ENCODE measurements around the gene SLC22A3.
"Not testable (repeated sequence)": the region's sequence is repeated elsewhere in the genome, so short reads cannot be mapped to it uniquely, and the experiment has no call there.

The SLC22A3 gene

GRCh38 chr6:160337301-160337700 is 10.9 kb upstream of the SLC22A3 start:
- DNase-seq = no peak

- no peak for DNase-seq
Measured at GRCh38 chr6:160337991-160338390, 10.2 kb upstream of the SLC22A3 start.

GRCh38 chr6:160343144-160343543 is 5.0 kb upstream of the SLC22A3 start:
- no peak for DNase-seq

DNA sequence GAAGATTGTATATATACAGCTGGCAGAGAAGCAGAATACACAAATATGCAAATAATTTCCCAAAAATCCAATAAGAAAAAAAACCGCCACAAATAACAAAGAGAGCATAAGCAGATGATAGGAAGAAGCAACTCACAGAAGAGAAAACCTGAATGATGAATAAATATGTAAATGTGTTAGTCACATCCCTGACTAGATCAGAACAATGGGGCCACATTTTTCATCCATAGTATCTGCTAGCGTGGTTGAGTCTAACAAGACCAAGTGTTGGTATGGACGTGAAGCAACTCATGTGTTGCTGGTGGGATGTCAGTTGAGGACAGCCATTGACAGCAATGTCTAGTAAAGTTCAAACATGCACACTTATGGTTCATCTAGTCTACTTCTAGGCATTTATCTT is 3.9 kb upstream of the SLC22A3 start:
- no peak for DNase-seq

DNA sequence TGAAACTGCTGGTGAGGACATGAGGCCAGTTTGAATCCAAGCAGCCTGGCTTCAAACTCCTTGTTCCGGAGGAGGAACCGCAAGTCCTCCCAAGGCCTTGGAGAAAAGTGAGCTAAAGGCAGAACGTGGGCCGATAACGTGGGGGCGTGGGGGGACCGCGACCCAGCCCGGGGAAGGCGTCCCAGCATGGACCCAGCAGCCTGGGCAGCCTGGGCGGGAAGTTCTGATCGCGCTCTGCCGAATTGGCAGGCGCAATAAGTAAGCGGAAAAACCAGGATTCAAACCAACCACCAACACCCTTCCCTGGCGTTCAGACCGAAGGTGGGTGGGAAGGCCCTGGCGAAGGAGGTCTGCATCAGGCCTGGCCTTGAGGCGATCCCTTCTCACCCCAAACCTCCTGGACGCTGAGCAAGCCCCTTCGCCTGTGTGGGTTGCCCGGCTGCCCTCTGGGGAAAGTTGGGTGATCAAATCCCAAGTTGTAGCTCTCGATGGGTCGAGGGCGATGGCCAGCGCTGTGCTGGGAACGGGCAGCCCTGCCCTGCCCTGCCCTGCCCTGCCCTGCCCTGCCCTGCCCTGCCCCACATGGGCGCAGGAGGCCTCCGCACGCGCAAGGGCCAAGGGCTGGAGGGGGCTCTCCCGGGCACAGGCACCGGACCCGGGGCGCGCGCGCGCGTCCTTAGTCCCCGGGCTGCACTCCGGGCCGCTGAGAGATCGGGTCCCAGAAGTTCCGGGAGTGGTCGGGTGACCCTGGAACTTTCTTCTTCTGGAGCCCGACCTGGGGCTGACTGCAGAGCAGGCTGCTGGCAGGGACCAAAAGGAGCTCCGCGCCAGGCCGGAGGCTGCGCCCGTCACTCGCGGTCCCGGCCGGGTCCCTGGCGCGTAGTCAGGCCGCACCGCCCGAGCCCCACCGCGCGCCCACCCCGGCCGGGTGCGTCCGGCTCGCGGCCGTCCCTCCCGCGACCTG is 637 bp upstream of the SLC22A3 start:
- DNase-seq = no peak

- DNase-seq = no peak
Measured at GRCh38 chr6:160349020-160349441, 853 bp downstream of the SLC22A3 start.

DNA sequence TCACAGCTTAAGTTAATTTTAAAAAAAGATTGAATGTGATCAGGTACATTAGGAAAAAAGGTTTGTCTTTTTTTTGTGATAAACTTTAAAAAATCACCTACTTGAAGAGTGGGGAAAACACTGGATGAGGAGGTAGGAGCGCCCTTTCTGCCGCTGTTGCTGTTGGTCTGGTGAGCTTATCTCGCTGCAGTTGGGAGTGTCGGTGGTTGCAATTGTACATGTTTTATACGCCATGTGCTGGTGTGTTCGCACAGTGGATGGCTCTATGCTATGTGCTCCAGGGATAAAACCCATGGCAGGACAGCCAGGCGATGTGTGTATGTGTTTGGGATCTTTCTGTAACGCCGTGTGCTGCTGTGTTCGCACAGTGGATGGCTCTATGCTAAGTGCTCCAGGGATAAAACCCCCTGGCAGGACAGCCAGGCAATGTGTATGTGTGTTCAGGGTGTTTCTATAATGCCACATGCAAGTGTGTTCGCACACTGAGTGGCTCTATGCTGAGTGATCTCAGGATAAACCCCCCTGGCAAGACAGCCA is 1.7 kb downstream of the SLC22A3 start:
- DNase-seq = no peak

DNA sequence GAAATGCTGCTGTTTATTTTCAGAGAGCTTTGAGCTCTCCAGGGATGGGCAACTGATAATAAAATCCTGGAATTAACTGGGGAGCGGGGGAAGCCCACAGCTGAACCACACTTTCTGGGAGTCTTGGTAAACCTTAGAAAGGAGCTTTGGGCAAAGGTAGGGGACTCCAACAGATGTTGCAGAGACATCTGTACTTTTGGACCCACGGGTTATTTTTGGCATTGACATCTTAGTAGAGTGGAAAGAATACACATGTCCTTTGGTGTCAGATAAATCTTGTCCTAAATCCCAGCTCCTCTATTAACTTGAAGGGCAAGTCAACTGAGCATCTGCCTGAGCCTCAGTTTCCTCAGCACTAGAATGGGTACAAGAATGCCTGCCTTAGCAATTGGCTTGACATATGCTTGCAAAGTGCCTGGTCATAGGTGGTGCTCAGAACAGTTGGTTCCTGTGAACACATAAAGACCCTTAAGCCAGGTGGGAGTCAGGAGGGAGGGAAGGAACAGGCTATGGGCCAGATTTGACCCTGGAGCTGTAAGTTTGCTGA is 5.8 kb downstream of the SLC22A3 start:
- no peak for DNase-seq

DNA sequence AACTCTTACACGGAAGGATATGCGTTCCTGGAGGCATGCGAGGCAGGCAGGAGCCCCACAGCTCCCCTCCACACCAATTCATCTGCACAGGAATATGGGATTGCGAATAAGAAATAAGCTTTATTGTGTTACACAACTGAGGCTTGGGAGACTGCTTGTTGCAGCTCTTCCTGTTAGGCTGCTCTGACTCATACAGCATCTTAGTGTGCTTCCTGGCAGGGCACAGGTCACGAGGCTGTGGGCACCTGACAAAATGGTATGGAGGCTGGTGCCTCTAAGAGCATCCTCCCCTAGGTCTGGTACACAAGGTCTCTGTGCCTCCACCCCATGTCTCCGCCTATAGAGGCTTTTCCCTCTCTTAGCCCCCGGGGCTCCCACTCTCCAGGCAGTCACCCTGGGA is 6.8 kb downstream of the SLC22A3 start:
- DNase-seq = no peak

DNA sequence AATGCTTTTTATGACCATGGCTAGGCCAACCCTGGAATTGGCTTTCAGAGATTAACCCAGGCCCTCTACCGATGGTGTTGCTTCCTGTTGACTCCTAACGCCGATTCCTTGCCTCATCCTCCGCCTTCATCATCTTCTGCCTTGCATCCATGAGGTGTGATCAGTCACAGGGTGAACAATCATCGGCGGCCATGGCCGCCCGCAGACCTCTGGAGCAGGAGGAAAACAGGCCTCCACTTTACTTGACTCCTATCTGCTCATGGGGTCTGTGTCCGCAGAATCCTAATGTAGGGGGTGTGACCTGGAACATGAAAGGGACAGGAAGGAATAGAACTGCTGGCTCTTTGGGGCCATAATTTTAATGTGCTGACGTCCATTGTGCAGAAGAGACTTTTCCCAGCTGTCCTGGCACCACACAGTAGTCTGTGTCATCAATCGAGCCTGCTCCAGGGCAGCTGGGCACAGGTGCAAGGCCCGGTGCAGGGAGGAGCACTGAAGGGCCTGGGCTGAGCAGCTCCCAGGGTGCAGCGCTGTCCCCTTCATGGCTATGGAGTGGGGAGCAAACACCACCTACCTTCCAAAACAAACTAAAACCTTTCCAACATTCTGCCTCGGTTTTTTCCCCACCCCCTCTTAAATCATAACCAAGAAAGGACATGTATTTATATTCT is 8.0 kb downstream of the SLC22A3 start:
- no peak for DNase-seq

DNA sequence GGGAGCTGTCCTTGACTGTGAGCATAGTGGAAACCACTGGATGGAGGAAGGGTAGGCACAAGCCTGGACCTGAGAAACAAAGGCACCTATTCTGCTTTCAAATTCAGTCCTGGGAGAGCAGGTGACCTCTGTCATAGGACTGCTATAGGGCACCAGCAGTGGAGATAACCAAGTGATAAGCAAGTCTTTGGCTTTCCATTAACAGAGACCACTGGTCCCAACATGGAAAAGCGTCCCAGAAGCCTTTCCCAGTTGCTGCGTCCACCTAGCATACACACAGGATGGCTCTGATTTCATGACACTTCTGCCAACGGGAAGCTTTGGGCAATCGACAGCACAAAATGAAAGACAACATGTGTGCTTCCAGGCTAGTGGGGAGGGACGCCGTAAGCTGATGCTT is 8.9 kb downstream of the SLC22A3 start:
- DNase-seq = no peak

GRCh38 chr6:160358225-160359119 is 10.3 kb downstream of the SLC22A3 start:
- DNase-seq = no peak

DNA sequence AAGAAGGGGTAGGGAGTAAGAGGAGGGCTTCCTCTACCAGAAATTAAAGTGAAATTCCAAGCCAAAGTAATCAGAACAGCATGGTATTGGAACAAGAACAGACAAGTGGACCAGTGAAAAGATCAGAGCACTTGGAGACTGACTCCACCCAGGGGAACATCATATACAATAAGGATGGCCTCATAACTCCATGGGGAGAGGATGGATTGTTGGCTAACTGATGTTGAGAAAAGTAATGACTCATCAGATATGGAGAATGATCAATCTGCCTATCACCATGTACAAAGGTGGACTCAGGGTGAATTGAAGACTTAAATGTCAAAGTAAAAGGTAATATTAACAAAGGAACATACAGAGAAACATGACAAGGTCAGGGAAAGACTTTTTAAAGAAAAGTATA is 12.8 kb downstream of the SLC22A3 start:
- DNase-seq = no peak

- no peak for DNase-seq
Measured at GRCh38 chr6:160362556-160362955, 14.4 kb downstream of the SLC22A3 start.

DNA sequence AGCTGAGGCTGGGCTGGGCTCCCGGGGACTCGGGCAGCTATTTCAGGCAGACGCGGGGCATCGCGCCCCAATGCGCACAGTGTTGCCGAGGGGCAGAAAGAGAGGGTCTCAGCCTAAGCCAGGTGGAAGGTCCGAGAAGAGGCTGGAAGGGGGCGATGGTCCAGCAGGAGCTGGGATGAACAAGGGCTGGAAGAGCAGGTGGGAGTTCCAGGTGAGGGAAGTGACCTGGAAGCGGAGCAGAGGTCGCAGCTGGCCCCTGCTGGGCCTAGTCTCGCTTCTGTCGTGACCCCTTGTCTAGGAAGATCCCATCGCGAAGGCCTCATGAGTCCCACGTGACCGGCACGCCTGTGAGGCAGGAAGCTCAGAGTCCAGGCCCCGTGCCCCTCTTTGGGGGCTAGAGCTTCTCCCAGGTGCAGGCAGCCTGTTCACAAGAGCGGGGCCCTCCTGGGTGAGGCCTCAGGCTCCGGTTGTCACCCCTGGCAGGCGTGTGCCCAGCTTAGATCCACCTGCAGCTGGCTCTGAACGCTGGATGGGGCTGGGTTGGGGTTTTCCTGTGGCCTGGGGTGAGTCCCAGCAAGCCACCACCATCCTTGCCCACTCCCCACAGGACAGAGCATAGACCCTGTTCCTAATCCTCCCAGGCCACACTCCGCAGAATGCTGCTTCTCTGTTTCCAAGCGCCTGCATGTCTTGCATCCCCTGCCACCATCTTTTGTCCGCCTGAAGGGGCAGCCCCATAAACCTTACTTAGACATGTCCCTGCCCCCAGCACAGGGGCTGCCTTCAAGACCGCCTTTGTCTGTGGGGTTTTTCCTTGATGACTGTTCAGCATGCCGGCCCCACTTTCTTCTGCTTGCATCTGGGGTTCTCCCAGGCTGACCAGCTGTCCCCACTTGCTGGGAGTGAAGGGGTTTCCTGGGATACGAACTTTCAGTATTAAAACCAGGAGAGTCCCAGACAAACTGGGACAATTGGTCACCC is 15.1 kb downstream of the SLC22A3 start:
- DNase-seq = no peak

DNA sequence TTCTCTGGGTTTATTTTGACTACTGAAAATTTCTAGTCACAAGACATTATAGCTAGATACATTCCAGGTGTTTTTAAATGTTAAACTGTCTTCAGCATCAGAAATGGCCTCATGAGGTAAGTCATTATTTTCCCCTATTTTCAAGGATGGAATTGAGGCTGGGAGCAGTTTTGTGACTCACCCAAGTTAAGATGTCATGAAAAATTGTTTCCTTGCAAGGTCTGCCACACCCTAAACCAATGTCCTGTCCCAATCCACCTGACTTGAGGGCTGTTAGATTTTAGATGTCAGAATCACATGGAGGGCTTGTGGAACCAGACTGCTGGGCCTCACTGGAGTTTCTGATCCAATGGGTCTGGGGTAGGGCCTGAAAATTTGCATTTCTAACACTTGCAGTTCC is 16.9 kb downstream of the SLC22A3 start:
- DNase-seq = no peak

- no peak for DNase-seq
Measured at GRCh38 chr6:160367798-160368547, 19.8 kb downstream of the SLC22A3 start.

GRCh38 chr6:160368670-160369069 is 20.5 kb downstream of the SLC22A3 start:
- DNase-seq = no peak

- DNase-seq = not testable (repeated sequence)
Measured at GRCh38 chr6:160373601-160374000, 25.4 kb downstream of the SLC22A3 start.

GRCh38 chr6:160374836-160375560 is 26.8 kb downstream of the SLC22A3 start:
- DNase-seq = no peak
